HG02884 (cell line): Measurements from ENCODE around the gene CBFA2T3.
"Not testable (repeated sequence)": the region's sequence is repeated elsewhere in the genome, so short reads cannot be mapped to it uniquely, and the experiment has no call there.

Experiments
- ATAC-seq: cut with Tn5 transposase; IDR thresholded peaks from one replicate; pipeline ENCODE4 v1.9.1; 2021; ENCODE audit warnings: mild to moderate bottlenecking, moderate library complexity; ENCODE audit not compliant: unreplicated experiment

CBFA2T3 gene

DNA sequence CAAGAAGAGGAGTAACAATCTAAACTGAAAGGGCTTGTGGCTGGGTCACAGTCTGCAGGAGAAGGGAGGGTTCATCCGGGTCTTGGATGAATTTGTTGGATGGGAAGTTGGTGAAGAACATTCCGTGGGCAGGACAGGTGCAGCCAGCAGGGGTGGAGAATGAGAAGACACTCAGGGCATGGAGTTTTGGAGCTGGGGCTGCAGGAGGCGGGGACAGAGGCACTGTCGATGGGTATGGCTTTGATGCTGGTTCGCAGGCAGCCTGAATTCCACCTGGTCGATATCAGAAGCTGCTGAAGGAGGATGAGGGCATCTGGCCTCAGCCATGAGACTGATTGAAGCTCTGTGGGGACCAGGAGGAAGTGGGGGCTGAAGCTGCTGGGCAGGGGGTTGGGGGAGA lies 36.1 kb upstream of the CBFA2T3 start:
- no peak for ATAC-seq

DNA sequence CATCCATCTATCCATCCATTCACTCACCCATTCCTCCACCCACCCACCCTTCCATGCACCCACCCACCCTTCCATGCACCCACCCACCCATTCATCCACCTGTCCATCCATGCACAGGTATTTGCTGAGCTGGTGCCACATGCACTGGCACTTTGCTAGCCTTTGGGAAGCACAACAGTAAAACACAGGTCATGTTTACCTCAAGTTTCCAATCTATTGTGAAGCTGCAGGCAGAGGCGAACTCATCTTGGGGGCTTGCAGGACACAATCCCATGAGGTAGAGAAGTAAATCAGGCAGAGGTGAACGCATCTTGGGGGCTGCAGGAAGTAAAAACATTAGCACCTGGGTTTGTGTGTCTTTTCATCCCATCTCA lies 35.6 kb upstream of the CBFA2T3 start:
- no peak for ATAC-seq

DNA sequence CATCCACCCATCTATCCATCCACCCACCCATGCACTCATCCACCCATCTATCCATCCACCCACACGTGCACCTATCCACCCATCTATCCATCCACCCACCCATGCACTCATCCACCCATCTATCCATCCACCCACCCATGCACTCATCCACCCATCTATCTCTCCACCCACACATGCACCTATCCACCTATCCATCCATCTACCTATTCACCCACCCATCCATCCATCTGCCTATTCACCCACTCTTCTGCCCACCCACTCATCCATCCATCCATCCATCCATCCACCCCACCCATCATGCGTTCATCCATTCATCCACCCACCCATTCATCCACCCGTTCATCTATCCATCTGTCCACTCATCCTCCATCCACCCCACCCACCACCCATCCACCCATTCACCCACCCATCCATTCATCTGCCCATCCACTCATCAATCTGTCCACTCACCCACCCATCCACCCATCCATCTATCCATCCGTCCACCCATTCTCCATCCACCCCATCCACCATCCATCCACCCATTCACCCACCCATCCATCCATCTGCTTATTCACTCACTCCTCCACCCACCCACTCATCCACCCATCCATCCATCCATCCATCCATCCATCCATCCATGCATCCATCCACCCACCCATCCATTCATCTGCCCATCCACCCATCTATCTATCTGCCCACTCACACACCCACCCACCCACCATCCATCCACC lies 35.1 kb upstream of the CBFA2T3 start:
- no peak for ATAC-seq

DNA sequence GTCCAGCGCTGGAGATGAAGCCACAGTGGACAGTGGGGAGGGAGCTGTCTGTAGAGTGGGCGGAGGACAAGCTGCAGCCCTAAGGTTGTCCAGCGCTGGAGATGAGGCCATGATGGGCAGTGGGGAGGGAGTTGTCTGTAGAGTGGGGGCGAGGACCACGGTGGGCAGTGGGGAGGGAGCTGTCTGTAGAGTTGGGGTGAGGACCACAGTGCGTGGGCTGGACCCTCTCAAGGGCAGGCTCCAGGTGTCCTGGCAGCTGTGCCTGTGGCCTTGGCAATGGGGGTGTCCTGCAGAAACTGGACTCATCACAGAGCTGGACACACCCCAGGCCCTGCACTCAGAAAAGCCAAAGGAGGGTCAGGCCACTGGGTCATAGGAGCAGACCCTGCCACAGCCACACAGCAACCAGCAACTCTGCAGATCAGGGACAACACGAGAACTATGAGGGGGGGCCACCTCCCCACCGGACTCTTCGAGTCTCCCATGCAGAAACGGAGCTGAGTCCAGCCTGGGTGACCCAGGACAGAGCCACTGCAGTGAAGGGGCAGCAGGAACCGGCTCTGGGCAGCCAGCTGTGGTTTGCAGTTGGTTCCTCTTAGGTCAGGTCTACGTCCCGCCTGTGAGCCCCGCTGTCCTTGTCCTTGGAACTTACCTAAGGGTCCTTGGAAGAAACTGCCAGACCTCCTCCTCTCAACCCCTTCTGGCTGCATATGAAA lies 33.4 kb upstream of the CBFA2T3 start:
- no peak for ATAC-seq

DNA sequence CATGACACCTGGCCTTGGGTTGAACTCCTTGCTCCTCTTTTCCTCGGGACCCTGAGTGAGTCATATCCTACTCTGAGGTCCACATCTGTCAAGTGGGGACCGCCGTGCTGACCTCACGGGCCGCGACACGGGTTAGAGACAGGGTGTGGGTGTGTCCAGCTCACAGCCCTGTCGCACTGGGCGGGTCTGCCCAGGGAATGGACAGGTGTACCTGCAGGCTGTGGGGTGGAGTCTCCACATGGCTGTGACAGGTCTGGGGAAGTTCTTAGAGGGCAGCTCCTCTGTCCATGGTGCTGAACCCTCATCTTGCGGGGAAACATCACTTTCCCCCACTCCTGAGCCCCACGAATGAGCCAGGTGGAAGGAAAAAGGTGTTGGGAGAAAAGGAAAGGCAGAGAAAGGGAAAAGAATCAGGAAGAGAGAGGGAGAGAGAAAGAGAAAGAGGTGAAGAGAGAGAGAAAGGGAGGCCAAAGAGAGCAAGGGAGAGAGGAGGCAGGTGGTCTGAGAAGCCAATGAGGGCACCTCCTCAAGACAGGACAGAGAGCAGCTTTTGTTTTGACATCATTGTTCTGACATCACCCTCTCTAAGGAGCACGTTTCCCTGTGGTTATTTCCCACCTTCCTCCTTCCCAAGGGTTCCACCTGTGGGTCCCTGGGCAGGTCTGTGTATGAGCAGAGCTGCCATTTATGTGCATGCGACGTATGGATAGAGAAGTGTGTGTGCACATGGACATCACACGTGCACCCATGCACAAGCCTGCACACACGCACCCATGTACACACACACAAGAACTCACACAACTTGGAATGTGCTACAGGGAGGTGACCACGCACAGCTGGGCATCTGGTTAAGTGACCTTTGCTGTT lies 32.6 kb upstream of the CBFA2T3 start:
- ATAC-seq = no peak

DNA sequence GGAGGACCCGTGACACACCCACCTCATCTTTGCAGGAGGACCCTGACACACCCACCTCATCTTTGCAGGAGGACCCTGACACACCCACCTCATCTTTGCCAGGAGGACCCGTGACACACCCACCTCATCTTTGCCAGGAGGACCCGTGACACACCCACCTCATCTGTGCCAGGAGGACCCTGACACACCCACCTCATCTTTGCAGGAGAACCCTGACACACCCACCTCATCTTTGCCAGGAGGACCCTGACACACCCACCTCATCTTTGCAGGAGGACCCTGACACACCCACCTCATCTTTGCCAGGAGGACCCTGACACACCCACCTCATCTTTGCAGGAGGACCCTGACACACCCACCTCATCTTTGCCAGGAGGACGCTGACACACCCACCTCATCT lies 31.8 kb upstream of the CBFA2T3 start:
- ATAC-seq = not testable (repeated sequence)

DNA sequence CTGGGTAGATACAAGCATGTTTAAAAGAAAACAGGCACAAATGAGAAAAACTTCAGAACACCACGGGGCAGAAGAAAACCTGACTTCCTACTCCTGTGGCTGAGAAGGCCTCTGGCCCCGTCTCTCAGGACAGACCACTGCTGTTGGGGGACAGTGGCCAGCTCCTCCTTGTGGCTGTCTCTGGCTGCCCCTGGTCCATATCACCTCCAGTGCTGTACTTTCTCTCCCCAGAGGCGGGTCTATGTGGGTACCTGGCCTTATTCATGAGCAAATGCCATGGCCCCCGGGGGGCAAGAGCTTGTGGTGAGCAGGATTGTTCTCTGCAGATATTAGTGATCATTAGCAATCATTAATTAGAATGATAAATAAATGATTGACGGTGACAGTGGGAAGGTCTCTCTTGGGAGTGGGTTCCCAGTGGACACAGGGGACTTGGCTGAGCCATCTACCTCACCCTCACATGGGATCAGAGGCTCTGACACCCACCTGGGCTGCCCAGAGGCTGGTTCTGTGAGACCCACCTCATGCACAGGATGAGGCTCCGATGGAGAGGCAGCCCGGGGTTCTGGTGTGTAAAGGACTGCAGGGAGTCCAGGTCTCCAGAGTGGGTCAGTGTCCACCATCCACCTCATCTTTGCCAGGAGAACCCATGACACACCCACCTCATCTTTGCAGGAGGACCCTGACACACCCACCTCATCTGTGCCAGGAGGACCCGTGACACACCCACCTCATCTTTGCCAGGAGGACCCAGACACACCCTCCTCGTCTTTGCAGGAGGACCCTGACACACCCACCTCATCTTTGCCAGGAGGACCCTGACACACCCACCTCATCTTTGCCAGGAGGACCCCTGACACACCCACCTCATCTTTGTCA lies 30.6 kb upstream of the CBFA2T3 start:
- no peak for ATAC-seq

DNA sequence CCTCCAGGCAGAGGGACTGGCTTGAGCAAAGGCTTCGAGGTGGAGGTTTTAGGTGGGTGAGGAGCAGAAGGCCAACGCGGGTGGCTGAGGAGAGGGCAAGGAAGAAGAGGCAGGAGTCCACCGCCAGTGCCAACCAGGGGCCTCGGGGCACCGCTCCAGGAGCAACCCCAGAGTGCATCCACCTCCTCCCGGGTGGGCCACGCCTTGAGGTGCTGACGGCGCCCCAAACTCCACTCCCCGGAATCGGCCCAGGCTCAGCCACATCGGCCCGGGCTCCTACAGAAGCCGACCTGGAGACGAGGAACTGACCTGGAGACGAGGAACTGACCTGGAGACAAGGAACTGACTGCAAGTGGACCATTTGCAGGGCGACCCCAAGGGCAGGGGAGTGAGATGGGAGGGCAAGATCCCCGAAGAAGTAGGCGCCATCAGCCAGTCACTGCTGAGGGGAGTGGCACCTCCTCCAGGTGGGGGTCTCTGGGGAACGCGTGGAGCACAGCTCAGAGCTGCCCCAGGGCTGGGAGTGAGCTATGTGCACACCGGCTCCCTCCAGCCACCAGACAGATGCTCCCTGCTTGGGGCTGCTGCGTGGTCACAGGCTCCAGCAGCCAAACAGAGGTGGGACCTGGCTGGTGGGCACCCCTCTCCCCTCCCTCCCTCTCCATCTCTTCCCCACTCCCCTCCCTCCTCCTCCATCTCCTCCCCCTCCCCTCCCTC lies 29.2 kb upstream of the CBFA2T3 start:
- ATAC-seq = no peak

DNA sequence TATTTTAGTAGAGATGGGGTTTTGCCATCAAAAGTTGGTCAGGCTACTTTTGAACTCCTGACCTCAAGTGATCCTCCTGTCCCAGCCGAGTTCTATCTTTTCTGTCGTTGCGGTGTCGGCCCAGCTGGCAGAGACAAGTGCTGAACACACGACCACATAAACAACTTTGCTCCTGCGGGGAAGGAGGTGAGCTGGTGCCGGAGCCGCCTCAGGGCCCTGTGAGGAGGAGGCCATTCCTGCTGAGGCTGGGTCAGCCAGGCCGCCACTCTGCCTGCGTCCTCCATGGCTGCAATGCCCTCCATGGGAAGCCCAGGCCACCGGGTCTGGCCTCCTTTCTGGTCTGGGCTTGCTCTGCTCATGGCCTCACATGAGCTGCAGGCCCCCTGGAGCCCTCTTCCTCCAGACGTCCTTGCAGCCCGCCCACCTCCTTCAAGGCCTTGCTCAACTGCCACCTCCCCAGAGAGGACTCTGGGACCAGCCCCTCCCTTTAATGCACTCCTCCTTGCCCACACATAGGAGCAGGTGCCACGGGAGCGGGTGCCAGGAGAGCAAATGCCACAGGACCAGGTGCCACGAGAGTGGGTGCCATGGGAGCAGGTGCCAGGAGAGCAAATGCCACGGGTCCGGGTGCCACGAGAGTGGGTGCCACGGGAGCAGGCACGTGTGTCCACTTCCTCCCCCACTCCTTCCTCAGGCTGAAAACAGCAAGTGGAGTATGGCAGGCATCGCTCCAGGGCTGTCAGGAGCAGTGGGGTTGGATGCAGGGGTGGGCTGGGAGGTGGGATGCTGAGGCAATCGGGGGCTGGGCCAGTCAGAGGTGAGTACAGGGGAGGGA lies 28.4 kb upstream of the CBFA2T3 start:
- ATAC-seq = no peak

DNA sequence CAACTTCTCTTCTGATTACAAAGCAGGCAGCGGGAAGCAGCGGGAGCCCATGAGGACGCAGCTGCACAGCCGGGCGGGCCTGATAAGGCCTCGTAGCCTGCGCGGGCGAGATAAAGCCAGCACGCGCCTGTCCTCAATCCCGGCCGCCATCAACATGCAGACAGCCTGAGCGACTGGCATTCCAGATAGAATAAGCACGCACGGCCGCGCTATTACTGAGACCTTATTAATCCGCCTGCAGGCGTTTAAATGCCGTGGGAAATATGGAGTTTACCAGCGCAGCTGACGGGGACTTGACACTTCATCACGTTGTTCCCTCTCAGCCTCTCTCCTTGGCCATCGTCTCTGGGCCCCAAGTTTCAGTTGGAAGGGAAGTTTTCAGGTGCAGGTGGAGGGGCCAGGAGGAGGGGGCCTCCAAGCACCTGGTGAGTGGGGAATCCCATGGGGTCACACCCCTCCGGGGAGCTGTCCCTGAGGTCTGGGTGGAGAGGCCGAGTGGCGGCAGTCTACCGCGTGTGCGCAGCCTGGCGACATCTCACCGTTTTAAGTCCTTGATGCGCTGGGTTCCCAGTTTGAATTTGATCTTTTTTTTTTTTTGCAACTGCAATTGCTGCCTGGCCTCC lies 27.3 kb upstream of the CBFA2T3 start:
- ATAC-seq = no peak

DNA sequence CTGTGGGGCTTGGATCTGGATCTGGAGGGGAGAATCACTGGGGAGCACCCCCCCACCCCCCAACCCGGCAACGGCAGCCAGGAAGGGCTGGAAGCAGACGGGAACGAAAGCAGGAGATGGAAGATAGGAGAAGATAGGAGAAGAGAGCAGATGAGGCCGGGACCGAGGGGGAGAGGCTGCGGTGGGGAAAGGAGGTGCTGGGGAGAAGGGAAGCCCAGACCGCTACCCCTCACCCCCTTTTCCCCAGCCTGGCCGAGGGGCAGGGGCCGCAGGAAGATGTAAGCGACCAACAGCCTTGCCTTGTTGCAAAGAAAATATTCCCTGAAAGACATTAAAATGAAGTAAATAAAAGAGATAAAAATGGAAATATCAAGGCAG lies 26.8 kb upstream of the CBFA2T3 start:
- no peak for ATAC-seq

DNA sequence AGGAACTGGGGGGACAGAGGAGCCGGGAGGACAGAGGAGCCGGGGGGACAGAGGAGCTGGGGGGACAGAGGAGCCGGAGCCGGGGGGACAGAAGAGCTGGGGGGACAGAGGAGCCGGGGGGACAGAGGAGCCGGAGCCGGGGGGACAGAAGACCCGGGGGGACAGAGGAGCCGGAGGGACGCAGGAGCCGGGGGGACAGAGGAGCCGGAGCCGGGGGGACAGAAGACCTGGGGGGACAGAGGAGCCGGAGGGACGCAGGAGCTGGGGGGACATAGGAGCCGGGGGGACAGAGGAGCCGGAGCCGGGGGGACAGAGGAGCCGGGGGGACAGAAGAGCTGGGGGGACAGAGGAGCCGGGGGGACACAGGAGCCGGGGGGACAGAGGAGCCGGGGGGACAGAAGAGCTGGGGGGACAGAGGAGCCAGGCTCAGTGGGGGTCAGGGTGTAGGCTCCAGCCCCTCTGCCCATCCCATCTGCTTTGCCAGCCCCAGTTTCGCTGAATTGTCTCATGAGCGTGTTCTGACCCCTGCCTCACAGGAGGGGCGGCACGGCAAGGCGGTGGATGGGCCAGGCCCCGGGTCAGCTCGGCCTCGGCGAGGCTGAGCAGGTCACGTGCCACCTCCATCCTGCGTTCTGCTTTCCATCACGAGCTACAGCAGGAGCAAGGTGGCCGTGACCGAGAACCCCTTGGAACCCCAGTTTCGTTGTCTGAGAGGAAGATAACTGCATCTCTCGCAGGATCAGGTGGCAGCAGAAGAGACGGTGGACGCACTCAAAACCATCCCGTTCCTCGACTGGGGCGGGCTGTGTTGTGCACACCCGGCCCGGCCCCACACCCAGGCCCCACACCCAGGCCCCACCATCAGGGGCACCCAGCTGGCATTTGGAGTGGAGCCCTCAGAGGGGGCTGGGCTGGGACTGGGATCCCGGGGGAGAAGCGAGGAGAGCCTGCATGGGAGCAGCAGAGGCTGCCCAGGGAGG lies 26.1 kb upstream of the CBFA2T3 start:
- no peak for ATAC-seq

DNA sequence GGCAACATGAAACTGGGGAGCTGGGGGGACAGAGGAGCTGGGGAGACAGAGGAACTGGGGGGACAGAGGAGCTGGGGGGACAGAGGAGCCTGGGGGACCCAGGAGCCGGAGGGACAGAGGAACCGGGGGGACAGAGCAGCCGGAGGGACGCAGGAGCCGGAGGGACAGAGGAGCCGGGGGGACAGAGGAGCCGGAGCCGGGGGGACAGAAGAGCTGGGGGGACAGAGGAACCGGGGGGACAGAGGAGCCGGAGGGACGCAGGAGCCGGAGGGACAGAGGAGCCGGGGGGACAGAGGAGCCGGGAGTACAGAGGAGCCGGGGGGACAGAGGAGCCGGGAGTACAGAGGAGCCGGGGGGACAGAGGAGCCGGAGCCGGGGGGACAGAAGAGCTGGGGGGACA lies 25.1 kb upstream of the CBFA2T3 start:
- not testable (repeated sequence) for ATAC-seq

DNA sequence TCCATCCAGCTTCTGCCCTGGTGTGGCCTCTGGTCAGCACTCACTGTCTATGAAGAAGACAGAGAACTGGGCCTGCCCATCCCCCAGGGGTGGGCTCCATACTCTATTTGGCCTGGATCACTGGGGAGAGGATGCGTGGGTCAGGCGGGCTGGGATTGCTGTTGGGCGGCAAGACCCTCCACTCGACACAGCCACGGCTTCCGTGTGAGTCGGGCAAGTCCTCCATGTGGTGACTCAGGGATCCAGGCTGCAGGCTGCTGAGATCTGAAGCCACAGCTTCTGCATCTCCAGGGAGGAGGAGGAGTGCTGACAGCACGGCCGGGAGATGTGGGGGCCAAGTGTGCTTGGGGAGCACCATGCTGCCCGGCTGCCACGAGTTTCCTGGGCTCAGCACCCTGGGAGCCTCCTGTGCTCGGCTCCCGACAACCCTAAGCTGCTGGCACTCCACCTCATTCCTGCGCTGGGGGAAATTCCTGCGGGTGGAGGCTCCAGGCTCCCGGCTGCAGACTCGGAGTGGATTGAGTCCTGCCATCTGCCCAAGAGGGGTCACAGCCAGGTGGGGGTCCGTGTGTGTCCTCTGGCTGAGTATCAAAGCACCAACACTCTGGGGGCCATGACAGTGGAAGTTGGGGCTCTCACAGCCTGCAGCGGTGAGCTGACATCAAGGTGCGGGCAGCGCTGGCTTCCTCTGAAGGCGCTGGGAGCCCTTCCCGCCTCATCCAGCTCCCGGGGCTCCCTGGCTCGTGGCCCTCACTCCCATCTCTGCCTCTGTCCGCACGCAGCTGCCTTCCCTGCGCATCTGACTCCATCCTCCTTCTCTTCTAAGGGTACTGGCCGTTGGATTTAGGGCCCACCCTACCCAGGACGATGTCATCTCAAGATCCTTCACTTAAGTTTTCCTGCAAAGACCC lies 24.4 kb upstream of the CBFA2T3 start:
- no peak for ATAC-seq

DNA sequence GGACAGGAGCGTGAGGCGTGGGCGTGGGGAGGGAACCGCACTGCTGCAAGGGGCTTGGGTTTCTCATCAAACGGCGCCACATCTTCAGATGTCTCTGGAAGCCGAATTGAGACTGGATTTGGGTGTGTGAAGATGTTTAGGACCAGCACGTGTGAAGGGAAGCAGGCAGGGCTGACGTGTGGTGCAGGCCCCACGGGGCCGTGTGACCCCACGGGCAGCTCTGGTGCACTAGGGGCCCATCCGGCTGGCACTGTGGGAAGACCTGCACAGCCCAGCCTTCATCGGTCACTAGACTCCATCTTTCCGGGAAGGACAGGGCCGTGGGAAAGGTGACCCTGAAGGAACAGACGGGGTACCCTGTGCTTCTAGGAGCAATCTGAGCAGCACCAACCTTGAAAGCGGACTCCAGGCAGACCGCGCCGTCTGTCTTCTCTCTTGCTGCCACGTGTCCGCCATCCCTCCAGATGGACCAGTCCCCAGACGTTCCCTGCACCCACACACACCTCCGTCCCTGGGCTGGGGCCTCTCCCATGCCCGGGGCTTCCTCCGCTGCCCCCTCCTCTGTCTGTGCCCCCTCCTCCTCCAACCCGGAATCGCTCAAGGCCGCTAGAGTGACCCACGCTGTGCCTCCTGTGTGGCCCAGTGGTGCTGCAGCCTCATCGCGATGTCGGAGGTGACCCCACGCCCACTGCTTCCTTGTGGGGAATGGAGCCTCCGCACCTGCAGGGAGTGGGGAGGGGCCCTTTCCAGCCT lies 23.4 kb upstream of the CBFA2T3 start:
- no peak for ATAC-seq
